Kidney epithelial cell (primary cell): Measurements from ENCODE around the gene RGS2. TPM values are rescaled to one million over a fixed set of nuclear protein-coding genes. Genes with fewer than 3 reads are reported as not detected.

Source experiments
- DNase-seq: peaks from one replicate; pipeline ENCODE4 v3.0.0-alpha.2; 2010; ENCODE audit warnings: low read depth
- H3K27me3 ChIP-seq: 2 replicates; pipeline ENCODE4 v1.6.0; 2011; ENCODE audit warnings: low read length; ENCODE audit not compliant: control insufficient read depth, insufficient read depth
- H3K36me3 ChIP-seq: 2 replicates; pipeline ENCODE4 v1.5.1; 2011; ENCODE audit warnings: low read length; ENCODE audit not compliant: control insufficient read depth, insufficient read depth
- H3K4me3 ChIP-seq: 2 replicates; pipeline ENCODE4 v1.5.1; 2011; ENCODE audit warnings: low read depth, mild to moderate bottlenecking, control low read depth, low read length
- total RNA-seq: library from RNA; depleted of rRNA; stranded (reverse); fragments of >200 nt; gene quantifications from 2 replicates; pipeline ENCODE4 v1.2.3, GENCODE V29; 2015
- TF ChIP-seq, protein P1 (sequence below): IDR thresholded peaks from 2 replicates; pipeline ENCODE4 v1.5.1; 2011; ENCODE audit warnings: mild to moderate bottlenecking, moderate library complexity, low read length, control low read depth, inconsistent platforms; ENCODE audit not compliant: insufficient read depth, poor library complexity, severe bottlenecking

The RGS2 gene
- total RNA-seq, 1 donor from 2014 or later, result 1.9 TPM

DNA sequence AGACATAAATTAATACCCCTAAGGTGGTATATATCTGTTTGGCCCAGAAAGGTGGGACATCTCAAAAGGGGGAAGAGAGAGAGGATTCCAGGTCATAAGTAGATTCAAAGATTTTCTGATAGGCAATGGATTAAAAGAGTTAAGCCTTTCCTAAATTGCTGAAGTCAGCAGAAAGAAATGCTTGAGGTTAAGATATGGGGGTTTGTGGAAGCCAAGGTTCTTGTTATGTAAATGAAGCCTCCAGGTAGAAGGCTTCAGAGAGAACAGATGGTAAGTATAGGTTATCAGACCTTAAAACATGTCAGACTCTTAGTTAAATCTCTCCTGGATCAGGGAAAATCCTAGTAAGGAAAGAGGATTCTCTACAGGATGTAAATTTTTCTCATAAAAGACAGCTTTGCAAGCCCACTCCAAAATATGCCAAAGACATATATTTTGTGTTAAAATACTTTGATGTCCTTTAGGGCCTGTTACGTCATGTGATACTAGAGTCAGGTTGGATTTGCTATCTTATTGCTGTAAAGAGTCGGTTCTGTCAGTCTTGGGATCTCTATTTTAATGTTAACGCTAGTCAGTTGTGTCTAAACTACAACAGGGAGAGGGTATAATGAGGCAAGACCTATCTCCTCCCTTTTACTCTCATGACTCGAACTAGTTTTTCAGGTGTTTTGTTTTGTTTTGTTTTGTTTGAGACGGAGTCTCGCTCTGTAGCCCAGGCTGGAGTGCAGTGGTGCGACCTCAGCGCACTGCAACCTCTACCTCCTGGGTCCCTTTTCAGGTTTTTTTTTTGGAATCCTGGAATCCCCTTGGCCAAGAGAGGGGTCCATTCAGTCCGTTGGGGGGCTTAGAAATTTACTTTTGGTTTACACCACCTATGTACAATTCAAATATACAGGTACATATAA lies 30.6 kb downstream of the RGS2 start:
- DNase-seq, result no peak
- Histone ChIP-seq H3K4me3 (no peak overlapping the region), H3K27me3 (no peaks in the 10 kb centered on the region), H3K36me3 (no peaks in the 10 kb centered on the region)
- TF ChIP-seq, protein P1, sequence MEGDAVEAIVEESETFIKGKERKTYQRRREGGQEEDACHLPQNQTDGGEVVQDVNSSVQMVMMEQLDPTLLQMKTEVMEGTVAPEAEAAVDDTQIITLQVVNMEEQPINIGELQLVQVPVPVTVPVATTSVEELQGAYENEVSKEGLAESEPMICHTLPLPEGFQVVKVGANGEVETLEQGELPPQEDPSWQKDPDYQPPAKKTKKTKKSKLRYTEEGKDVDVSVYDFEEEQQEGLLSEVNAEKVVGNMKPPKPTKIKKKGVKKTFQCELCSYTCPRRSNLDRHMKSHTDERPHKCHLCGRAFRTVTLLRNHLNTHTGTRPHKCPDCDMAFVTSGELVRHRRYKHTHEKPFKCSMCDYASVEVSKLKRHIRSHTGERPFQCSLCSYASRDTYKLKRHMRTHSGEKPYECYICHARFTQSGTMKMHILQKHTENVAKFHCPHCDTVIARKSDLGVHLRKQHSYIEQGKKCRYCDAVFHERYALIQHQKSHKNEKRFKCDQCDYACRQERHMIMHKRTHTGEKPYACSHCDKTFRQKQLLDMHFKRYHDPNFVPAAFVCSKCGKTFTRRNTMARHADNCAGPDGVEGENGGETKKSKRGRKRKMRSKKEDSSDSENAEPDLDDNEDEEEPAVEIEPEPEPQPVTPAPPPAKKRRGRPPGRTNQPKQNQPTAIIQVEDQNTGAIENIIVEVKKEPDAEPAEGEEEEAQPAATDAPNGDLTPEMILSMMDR, result no peak

DNA sequence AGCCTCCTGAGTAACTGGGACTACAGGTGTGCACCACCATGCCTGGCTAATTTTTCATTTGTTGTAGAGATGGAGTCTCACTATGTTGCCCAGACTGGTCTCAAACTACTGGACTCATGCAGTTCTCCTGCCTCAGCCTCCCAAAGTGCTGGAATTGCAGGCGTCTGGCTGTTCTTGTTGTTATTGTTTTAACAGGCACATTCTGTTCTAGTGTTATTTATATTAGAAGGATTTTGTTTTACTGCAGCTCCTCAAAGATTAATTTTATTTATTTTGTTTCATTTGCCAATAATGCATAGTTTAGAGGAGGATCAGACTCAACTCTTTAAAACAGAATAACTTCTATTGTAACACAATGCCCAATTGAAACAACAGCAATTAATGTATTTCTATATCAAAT lies 35.5 kb downstream of the RGS2 start:
- Histone ChIP-seq H3K36me3 (no peaks in the 10 kb centered on the region), H3K27me3 (no peaks in the 10 kb centered on the region), H3K4me3 (no peak overlapping the region)
- DNase-seq, result no peak
- TF ChIP-seq, protein P1, result no peak

- DNase-seq, result no peak
- no peaks in the 10 kb centered on the region for H3K27me3 ChIP-seq
- no peak overlapping the region for H3K4me3 ChIP-seq
- TF ChIP-seq, protein P1, result no peak
- no peaks in the 10 kb centered on the region for H3K36me3 ChIP-seq
Observed at GRCh38 chr1:192846950-192847349, 38.1 kb downstream of the RGS2 start.

DNA sequence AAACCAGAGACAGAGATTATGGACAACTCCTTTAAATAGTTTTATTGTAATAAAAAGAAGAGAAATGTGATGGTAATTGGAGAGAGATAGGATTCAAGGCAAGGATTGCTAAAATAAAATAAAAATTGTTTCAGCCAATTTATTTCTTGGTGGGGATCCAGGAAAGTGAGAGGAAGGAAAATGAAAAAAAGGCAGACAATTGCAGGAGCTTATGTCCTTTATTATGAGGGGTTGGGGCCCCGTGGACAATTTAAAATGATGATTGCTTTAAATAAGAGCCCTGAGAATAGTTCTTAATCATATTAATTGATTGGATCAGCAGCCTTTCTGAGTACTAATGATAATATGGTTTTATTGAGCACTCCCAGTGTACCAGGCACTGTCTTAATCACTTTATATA lies 40.2 kb downstream of the RGS2 start:
- Histone ChIP-seq H3K27me3 (no peaks in the 10 kb centered on the region), H3K36me3 (no peaks in the 10 kb centered on the region), H3K4me3 (no peak overlapping the region)
- TF ChIP-seq, protein P1, result no peak
- no peak for DNase-seq

GRCh38 chr1:192849442-192849841 lies 40.6 kb downstream of the RGS2 start:
- no peaks in the 10 kb centered on the region for H3K27me3 ChIP-seq
- H3K36me3 ChIP-seq, result no peaks in the 10 kb centered on the region
- DNase-seq, result no peak
- TF ChIP-seq, protein P1, result no peak
- H3K4me3 ChIP-seq, result no peak overlapping the region
